Fibroblast of lung (primary cell): ENCODE measurements around the gene TANC1.

Experiments used
- EZH2 ChIP-seq: IDR thresholded peaks from 2 replicates; pipeline ENCODE4 v1.5.1; 2012; ENCODE audit warnings: low read length, control low read depth, mild to moderate bottlenecking; ENCODE audit errors: missing control alignments
- TF ChIP-seq, protein P1 (sequence below), 2 donors: IDR thresholded peaks in 1 of 2; conservative IDR thresholded peaks in 1 of 2; 1 replicate in 1 of 2; 2 replicates in 1 of 2; pipeline ENCODE4 v1.5.1; 2011 to 2012; ENCODE audit warnings: low read length in 2 of 2, control low read depth in 1 of 2, inconsistent platforms in 1 of 2, low read depth in 1 of 2, mild to moderate bottlenecking in 1 of 2

DNA sequence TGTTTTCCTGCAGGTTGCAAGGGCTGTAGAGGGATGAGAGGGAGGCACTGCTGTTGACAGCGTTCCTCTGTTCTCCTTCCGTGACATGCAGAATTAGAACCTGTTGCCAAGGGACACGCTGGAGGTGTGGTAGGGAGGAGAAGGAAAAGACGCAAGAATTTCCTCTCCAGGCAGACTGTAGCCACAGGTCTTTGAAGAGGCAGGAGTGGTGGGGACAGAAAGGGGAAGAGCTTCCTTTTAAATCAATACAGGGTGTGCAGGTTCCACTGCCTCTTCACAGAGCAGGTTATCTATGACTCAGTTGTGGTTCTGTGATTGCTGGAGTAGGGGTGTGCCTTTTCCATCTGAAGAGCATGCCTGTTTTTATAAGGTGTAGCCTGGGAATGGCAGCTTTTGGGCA lies 185.0 kb downstream of the TANC1 start:
- TF ChIP-seq, protein P1, sequence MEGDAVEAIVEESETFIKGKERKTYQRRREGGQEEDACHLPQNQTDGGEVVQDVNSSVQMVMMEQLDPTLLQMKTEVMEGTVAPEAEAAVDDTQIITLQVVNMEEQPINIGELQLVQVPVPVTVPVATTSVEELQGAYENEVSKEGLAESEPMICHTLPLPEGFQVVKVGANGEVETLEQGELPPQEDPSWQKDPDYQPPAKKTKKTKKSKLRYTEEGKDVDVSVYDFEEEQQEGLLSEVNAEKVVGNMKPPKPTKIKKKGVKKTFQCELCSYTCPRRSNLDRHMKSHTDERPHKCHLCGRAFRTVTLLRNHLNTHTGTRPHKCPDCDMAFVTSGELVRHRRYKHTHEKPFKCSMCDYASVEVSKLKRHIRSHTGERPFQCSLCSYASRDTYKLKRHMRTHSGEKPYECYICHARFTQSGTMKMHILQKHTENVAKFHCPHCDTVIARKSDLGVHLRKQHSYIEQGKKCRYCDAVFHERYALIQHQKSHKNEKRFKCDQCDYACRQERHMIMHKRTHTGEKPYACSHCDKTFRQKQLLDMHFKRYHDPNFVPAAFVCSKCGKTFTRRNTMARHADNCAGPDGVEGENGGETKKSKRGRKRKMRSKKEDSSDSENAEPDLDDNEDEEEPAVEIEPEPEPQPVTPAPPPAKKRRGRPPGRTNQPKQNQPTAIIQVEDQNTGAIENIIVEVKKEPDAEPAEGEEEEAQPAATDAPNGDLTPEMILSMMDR (conservative IDR thresholded peaks at IDR 0.05 in 1 of 2, IDR thresholded peaks at IDR 0.05 in 1 of 2; ENCODE audit: low read depth in 1 of 2, low read length in 2 of 2): no peak
- no peak for TF ChIP-seq EZH2
